Measurements from ENCODE around the gene HSCB. TPM values are rescaled to one million over a fixed set of nuclear protein-coding genes. Genes with fewer than 3 reads are reported as not detected.

The HSCB gene
- total and polyA plus RNA-seq, 9 of the 15 experiments (the other 6 are each of a cell fraction or from before 2014, with no cell fraction given) = 2.6 to 13.1 (median 8.6) TPM

DNA sequence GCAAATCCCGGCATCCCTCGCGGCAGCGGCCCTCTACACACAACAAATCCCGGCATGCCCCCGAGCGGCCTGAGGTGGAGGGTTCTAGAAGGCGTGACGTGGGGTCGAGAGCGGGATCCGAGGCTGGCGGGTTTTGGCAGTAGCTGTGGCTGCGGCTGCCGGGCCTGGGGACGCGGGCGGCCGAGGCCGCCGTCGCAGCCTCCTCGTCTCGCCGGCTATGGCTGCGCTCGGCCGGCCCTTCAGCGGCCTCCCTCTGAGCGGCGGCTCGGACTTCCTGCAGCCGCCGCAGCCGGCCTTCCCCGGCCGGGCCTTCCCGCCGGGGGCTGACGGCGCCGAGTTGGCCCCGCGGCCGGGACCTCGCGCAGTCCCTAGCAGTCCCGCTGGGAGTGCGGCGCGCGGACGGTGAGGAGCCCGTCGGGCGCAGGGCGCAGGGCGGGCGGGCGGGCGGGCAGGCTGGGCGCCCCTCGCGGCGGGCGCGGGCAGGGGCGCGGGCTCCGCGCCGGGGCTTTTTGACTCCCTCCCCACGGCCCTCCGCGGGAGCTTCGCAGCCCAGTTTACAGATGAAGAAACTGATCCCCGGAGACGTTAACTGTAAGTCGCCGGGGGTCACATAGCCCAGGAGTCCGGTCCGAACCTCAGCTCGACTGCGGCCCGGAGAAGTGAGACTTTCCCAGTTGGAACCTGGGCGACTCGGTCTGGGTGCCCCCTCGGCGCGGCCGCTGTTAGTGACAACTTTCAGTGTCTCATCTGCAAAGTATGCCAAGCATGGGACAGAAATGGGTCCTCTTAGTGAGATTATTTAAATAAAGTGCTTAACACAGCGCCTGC is 31.0 kb downstream of the HSCB start, which contains the start of gene CCDC117 (continued):
- peak; percentile 33 to 61; a peak in 3 of 4 replicates for TF ChIP-seq NONO (IDR thresholded peaks at IDR 0.05; ENCODE audit: low read depth in 2 of 2, low read length in 1 of 2)
- TF ChIP-seq, protein P1, sequence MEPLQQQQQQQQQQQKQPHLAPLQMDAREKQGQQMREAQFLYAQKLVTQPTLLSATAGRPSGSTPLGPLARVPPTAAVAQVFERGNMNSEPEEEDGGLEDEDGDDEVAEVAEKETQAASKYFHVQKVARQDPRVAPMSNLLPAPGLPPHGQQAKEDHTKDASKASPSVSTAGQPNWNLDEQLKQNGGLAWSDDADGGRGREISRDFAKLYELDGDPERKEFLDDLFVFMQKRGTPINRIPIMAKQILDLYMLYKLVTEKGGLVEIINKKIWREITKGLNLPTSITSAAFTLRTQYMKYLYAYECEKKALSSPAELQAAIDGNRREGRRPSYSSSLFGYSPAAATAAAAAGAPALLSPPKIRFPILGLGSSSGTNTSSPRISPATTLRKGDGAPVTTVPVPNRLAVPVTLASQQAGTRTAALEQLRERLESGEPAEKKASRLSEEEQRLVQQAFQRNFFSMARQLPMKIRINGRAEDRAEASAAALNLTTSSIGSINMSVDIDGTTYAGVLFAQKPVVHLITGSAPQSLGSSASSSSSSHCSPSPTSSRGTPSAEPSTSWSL (CRISPR knock-in tag; IDR thresholded peaks at IDR 0.05; ENCODE audit: borderline replicate concordance) = no peak
- TF ChIP-seq RBM25 (IDR thresholded peaks at IDR 0.05; ENCODE audit: low read depth, low read length, severe bottlenecking) = peak; percentile 31
- TF ChIP-seq, protein P2, sequence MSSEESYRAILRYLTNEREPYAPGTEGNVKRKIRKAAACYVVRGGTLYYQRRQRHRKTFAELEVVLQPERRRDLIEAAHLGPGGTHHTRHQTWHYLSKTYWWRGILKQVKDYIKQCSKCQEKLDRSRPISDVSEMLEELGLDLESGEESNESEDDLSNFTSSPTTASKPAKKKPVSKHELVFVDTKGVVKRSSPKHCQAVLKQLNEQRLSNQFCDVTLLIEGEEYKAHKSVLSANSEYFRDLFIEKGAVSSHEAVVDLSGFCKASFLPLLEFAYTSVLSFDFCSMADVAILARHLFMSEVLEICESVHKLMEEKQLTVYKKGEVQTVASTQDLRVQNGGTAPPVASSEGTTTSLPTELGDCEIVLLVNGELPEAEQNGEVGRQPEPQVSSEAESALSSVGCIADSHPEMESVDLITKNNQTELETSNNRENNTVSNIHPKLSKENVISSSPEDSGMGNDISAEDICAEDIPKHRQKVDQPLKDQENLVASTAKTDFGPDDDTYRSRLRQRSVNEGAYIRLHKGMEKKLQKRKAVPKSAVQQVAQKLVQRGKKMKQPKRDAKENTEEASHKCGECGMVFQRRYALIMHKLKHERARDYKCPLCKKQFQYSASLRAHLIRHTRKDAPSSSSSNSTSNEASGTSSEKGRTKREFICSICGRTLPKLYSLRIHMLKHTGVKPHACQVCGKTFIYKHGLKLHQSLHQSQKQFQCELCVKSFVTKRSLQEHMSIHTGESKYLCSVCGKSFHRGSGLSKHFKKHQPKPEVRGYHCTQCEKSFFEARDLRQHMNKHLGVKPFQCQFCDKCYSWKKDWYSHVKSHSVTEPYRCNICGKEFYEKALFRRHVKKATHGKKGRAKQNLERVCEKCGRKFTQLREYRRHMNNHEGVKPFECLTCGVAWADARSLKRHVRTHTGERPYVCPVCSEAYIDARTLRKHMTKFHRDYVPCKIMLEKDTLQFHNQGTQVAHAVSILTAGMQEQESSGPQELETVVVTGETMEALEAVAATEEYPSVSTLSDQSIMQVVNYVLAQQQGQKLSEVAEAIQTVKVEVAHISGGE (CRISPR knock-in tag; IDR thresholded peaks at IDR 0.05) = peak in 1 of 3 experiments; percentile 41; a peak in 1 of 6 replicates
- TF ChIP-seq ZNF140 (CRISPR knock-in tag; IDR thresholded peaks at IDR 0.05) = no peak
- no peak for TF ChIP-seq SMARCE1 (IDR thresholded peaks at IDR 0.05)
- TF ChIP-seq, protein P3, sequence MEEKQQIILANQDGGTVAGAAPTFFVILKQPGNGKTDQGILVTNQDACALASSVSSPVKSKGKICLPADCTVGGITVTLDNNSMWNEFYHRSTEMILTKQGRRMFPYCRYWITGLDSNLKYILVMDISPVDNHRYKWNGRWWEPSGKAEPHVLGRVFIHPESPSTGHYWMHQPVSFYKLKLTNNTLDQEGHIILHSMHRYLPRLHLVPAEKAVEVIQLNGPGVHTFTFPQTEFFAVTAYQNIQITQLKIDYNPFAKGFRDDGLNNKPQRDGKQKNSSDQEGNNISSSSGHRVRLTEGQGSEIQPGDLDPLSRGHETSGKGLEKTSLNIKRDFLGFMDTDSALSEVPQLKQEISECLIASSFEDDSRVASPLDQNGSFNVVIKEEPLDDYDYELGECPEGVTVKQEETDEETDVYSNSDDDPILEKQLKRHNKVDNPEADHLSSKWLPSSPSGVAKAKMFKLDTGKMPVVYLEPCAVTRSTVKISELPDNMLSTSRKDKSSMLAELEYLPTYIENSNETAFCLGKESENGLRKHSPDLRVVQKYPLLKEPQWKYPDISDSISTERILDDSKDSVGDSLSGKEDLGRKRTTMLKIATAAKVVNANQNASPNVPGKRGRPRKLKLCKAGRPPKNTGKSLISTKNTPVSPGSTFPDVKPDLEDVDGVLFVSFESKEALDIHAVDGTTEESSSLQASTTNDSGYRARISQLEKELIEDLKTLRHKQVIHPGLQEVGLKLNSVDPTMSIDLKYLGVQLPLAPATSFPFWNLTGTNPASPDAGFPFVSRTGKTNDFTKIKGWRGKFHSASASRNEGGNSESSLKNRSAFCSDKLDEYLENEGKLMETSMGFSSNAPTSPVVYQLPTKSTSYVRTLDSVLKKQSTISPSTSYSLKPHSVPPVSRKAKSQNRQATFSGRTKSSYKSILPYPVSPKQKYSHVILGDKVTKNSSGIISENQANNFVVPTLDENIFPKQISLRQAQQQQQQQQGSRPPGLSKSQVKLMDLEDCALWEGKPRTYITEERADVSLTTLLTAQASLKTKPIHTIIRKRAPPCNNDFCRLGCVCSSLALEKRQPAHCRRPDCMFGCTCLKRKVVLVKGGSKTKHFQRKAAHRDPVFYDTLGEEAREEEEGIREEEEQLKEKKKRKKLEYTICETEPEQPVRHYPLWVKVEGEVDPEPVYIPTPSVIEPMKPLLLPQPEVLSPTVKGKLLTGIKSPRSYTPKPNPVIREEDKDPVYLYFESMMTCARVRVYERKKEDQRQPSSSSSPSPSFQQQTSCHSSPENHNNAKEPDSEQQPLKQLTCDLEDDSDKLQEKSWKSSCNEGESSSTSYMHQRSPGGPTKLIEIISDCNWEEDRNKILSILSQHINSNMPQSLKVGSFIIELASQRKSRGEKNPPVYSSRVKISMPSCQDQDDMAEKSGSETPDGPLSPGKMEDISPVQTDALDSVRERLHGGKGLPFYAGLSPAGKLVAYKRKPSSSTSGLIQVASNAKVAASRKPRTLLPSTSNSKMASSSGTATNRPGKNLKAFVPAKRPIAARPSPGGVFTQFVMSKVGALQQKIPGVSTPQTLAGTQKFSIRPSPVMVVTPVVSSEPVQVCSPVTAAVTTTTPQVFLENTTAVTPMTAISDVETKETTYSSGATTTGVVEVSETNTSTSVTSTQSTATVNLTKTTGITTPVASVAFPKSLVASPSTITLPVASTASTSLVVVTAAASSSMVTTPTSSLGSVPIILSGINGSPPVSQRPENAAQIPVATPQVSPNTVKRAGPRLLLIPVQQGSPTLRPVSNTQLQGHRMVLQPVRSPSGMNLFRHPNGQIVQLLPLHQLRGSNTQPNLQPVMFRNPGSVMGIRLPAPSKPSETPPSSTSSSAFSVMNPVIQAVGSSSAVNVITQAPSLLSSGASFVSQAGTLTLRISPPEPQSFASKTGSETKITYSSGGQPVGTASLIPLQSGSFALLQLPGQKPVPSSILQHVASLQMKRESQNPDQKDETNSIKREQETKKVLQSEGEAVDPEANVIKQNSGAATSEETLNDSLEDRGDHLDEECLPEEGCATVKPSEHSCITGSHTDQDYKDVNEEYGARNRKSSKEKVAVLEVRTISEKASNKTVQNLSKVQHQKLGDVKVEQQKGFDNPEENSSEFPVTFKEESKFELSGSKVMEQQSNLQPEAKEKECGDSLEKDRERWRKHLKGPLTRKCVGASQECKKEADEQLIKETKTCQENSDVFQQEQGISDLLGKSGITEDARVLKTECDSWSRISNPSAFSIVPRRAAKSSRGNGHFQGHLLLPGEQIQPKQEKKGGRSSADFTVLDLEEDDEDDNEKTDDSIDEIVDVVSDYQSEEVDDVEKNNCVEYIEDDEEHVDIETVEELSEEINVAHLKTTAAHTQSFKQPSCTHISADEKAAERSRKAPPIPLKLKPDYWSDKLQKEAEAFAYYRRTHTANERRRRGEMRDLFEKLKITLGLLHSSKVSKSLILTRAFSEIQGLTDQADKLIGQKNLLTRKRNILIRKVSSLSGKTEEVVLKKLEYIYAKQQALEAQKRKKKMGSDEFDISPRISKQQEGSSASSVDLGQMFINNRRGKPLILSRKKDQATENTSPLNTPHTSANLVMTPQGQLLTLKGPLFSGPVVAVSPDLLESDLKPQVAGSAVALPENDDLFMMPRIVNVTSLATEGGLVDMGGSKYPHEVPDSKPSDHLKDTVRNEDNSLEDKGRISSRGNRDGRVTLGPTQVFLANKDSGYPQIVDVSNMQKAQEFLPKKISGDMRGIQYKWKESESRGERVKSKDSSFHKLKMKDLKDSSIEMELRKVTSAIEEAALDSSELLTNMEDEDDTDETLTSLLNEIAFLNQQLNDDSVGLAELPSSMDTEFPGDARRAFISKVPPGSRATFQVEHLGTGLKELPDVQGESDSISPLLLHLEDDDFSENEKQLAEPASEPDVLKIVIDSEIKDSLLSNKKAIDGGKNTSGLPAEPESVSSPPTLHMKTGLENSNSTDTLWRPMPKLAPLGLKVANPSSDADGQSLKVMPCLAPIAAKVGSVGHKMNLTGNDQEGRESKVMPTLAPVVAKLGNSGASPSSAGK (IDR thresholded peaks at IDR 0.05) = no peak
- TF ChIP-seq ZNF584 (CRISPR knock-in tag; IDR thresholded peaks at IDR 0.05; ENCODE audit: low read depth) = no peak

Data from K562 (cell line).